Activated naive CD8-positive, alpha-beta T cell treated with anti-CD3 and anti-CD28 coated beads, Interleukin-2, amount 10 ng/mL, durations not matched to agents 7 days and 5 days (primary cell): ENCODE measurements around the gene ITPK1. TPM values are rescaled to one million over a fixed set of nuclear protein-coding genes. Genes with fewer than 3 reads are reported as not detected.

Source experiments
- ATAC-seq: fragments of 150-1000 bp; cut with Tn5 transposase; one replicate; pipeline ENCODE4 v1.10.0; 2021; ENCODE audit warnings: low read depth, moderate library complexity
- POLR2A ChIA-PET: fragments of 350-600 bp; sonication (Branson Sonifier 250); formaldehyde crosslinking; loops from one replicate; lab custom pipeline; 2021; ENCODE audit warnings: antibody characterized with exemption; lab: Charles Lee
- DNase-seq: peaks from one replicate; pipeline ENCODE4 v3.0.0; 2021
- H3K27ac Mint-ChIP-seq: one replicate; pipeline ENCODE4 v1.8.0; 2022; ENCODE audit warnings: mild to moderate bottlenecking, mixed read lengths
- H3K27me3 Mint-ChIP-seq: one replicate; pipeline ENCODE4 v1.8.0; 2022; ENCODE audit warnings: mild to moderate bottlenecking, moderate library complexity, mixed read lengths
- H3K36me3 Mint-ChIP-seq: one replicate; pipeline ENCODE4 v1.8.0; 2021; ENCODE audit warnings: mild to moderate bottlenecking, mixed read lengths
- H3K4me1 Mint-ChIP-seq: one replicate; pipeline ENCODE4 v1.8.0; 2021; ENCODE audit warnings: mixed read lengths
- H3K4me3 Mint-ChIP-seq: one replicate; pipeline ENCODE4 v1.8.0; 2022; ENCODE audit warnings: mild to moderate bottlenecking, moderate library complexity, mixed read lengths
- H3K9me3 Mint-ChIP-seq: one replicate; pipeline ENCODE4 v1.8.0; 2021; ENCODE audit warnings: mixed read lengths
- total RNA-seq, 2 experiments: library from RNA; stranded (reverse); gene quantifications; one replicate each; pipeline ENCODE4 v1.2.3, GENCODE V29; 2021

The ITPK1 gene
- total RNA-seq, 2 experiments from 2014 or later: 89.5 to 94.1 TPM

- ATAC-seq: no peak
- H3K27ac Mint-ChIP-seq: no peak overlapping the region
- no peak for DNase-seq
- H3K36me3 Mint-ChIP-seq: peaks cover 9% of the 10 kb centered on the region
- peaks cover 2% of the 10 kb centered on the region for H3K4me1 Mint-ChIP-seq
- POLR2A ChIA-PET: no interaction called here
- H3K27me3 Mint-ChIP-seq: no peaks in the 10 kb centered on the region
- H3K9me3 Mint-ChIP-seq: no peaks in the 10 kb centered on the region
- no peak overlapping the region for H3K4me3 Mint-ChIP-seq
These were observed 126.7 kb downstream of the ITPK1 start for GRCh38 chr14:92988786-92989755.

GRCh38 chr14:92987713-92988510 is 127.8 kb downstream of the ITPK1 start:
- Mint-ChIP-seq H3K36me3 (peaks cover 12% of the 10 kb centered on the region), H3K9me3 (no peaks in the 10 kb centered on the region), H3K4me1 (peaks cover 2% of the 10 kb centered on the region), H3K4me3 (no peak overlapping the region), H3K27me3 (no peaks in the 10 kb centered on the region), H3K27ac (no peak overlapping the region)
- POLR2A ChIA-PET: no interaction called here
- DNase-seq (no peak), ATAC-seq (no peak)

DNA sequence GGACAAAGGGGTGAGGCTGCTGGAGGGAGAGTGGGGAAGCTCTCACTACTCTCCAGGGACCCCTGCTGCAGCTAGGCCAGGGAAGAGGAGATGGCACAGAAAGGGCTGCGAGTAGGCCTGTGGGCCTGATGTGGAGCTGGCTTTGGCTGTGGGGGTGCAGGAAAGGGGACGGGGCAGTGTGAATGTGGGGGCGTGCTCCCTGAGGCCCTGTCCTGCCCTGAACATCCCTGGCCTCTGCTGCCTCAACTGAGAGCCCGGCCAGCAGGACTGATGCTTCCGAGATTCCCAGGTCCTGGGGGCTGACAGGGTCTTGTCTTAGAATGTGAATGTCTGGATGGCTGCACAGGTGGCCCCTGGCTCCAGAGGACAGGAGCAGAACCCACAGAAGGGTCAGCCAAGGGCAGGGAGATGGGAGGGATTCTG is 128.6 kb downstream of the ITPK1 start:
- H3K4me3 Mint-ChIP-seq: no peak overlapping the region
- H3K9me3 Mint-ChIP-seq: no peaks in the 10 kb centered on the region
- ATAC-seq (no peak), DNase-seq (no peak)
- no peaks in the 10 kb centered on the region for H3K27me3 Mint-ChIP-seq
- H3K27ac Mint-ChIP-seq: no peak overlapping the region
- no peaks in the 10 kb centered on the region for H3K4me1 Mint-ChIP-seq
- peaks cover 19% of the 10 kb centered on the region for H3K36me3 Mint-ChIP-seq
- POLR2A ChIA-PET: no interaction called here

GRCh38 chr14:92986254-92987147 is 129.2 kb downstream of the ITPK1 start:
- no peaks in the 10 kb centered on the region for H3K27me3 Mint-ChIP-seq
- peaks cover 25% of the 10 kb centered on the region for H3K36me3 Mint-ChIP-seq
- DNase-seq (no peak), ATAC-seq (no peak)
- H3K9me3 Mint-ChIP-seq: peaks cover 2% of the 10 kb centered on the region
- H3K4me3 Mint-ChIP-seq: no peak overlapping the region
- H3K4me1 Mint-ChIP-seq: no peaks in the 10 kb centered on the region
- POLR2A ChIA-PET: no interaction called here
- no peak overlapping the region for H3K27ac Mint-ChIP-seq

- ATAC-seq (no peak), DNase-seq (no peak)
- Mint-ChIP-seq H3K9me3 (peaks cover 8% of the 10 kb centered on the region), H3K4me3 (no peak overlapping the region), H3K27ac (no peak overlapping the region), H3K4me1 (no peaks in the 10 kb centered on the region), H3K36me3 (peaks cover 35% of the 10 kb centered on the region), H3K27me3 (no peaks in the 10 kb centered on the region)
- POLR2A ChIA-PET: no interaction called here
These were observed 130.2 kb downstream of the ITPK1 start for GRCh38 chr14:92985521-92985920.

GRCh38 chr14:92984896-92985295 is 130.8 kb downstream of the ITPK1 start:
- Mint-ChIP-seq H3K4me1 (no peaks in the 10 kb centered on the region), H3K36me3 (peaks cover 41% of the 10 kb centered on the region), H3K9me3 (peaks cover 8% of the 10 kb centered on the region), H3K27ac (no peak overlapping the region), H3K27me3 (no peaks in the 10 kb centered on the region), H3K4me3 (no peak overlapping the region)
- POLR2A ChIA-PET: no interaction called here
- ATAC-seq (no peak), DNase-seq (no peak)

- no peak overlapping the region for H3K4me3 Mint-ChIP-seq
- no peaks in the 10 kb centered on the region for H3K27me3 Mint-ChIP-seq
- H3K27ac Mint-ChIP-seq: no peak overlapping the region
- DNase-seq: no peak
- H3K36me3 Mint-ChIP-seq: peaks cover 48% of the 10 kb centered on the region
- H3K9me3 Mint-ChIP-seq: peaks cover 12% of the 10 kb centered on the region
- POLR2A ChIA-PET: no interaction called here
- no peaks in the 10 kb centered on the region for H3K4me1 Mint-ChIP-seq
- ATAC-seq: no peak
These were observed 131.5 kb downstream of the ITPK1 start for GRCh38 chr14:92984082-92984788.

DNA sequence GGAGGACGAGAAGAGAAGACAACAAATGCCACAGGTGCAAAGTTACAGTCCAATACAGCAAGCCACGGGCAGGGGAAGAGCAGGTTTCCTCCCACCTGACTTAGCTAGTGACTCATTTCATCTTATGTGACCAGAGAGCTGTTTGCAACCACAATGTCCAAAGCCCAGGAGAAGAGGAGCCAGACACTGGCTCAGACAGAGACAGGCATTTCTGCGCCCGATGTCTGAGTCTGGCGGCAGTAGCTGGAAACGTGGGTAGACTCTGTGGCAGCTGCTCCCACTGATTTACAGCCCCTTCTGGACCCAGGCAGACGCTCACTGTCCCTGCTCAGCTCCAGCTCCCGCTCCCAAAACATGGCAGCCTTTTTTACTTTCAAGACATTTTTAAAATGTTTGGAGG is 132.8 kb downstream of the ITPK1 start:
- DNase-seq (no peak), ATAC-seq (no peak)
- Mint-ChIP-seq H3K27me3 (no peaks in the 10 kb centered on the region), H3K36me3 (peaks cover 59% of the 10 kb centered on the region), H3K4me3 (no peak overlapping the region), H3K27ac (no peak overlapping the region), H3K9me3 (peaks cover 18% of the 10 kb centered on the region), H3K4me1 (no peaks in the 10 kb centered on the region)
- POLR2A ChIA-PET: no interaction called here

- POLR2A ChIA-PET: no interaction called here
- peaks cover 28% of the 10 kb centered on the region for H3K9me3 Mint-ChIP-seq
- H3K27ac Mint-ChIP-seq: no peak overlapping the region
- no peak for ATAC-seq
- H3K4me1 Mint-ChIP-seq: no peaks in the 10 kb centered on the region
- H3K4me3 Mint-ChIP-seq: no peak overlapping the region
- H3K27me3 Mint-ChIP-seq: no peaks in the 10 kb centered on the region
- no peak for DNase-seq
- H3K36me3 Mint-ChIP-seq: peaks cover 71% of the 10 kb centered on the region
These were observed 134.0 kb downstream of the ITPK1 start for GRCh38 chr14:92981726-92982125.

DNA sequence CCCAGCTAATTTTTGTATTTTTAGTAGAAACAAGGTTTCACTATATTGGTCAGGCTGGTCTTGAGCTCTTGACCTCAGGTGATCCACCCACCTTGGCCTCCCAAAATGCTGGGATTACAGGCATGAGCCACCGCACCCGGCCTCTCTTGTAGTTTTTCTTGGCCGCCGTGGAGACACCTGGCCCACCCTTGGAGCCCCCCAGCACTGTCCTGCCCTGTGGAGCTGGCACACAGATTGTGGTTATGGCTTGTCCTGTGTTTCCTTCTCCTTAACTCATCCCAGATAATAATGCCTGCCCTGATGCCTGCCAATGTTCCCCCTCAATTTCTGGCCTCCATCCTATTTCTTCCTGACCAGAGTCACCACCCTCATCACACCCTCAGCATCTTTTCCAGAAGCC is 134.9 kb downstream of the ITPK1 start:
- ATAC-seq: no peak

GRCh38 chr14:92978229-92979021 is 137.3 kb downstream of the ITPK1 start:
- Mint-ChIP-seq H3K4me1 (no peaks in the 10 kb centered on the region), H3K9me3 (peaks cover 34% of the 10 kb centered on the region), H3K27me3 (no peaks in the 10 kb centered on the region), H3K4me3 (no peak overlapping the region), H3K27ac (no peak overlapping the region), H3K36me3 (peaks cover 90% of the 10 kb centered on the region)
- no peak for DNase-seq
- POLR2A ChIA-PET: no interaction called here
- no peak for ATAC-seq

More for the DNA sequence above, 134.9 kb downstream of the ITPK1 start:
- no peak overlapping the region for H3K4me3 Mint-ChIP-seq
- peaks cover 80% of the 10 kb centered on the region for H3K36me3 Mint-ChIP-seq
- POLR2A ChIA-PET: no interaction called here
- no peaks in the 10 kb centered on the region for H3K27me3 Mint-ChIP-seq
- H3K27ac Mint-ChIP-seq: no peak overlapping the region
- no peak for DNase-seq
- H3K9me3 Mint-ChIP-seq: peaks cover 32% of the 10 kb centered on the region
- no peaks in the 10 kb centered on the region for H3K4me1 Mint-ChIP-seq

DNA sequence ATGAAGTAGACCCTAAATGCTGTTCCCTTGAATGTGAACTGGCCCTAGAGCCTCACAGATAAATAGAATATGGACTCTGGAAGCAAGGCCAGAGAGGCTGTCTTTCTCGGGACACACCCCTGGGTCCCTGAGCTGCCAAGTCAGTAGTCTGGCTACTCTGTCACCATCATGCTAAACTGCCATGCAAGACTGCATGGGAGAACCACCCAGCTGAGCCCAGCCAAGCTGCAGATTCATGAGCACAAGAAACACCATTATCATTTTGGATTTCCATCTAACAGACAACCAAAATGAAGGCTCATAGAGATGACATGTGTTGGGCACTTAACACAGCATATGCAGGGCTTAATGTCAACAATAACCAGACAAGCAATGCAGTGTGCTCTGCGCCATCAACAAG is 139.5 kb downstream of the ITPK1 start:
- H3K9me3 Mint-ChIP-seq: peaks cover 30% of the 10 kb centered on the region
- no peak for DNase-seq
- H3K27me3 Mint-ChIP-seq: no peaks in the 10 kb centered on the region
- no peak overlapping the region for H3K4me3 Mint-ChIP-seq
- no peak overlapping the region for H3K27ac Mint-ChIP-seq
- no peak for ATAC-seq
- H3K4me1 Mint-ChIP-seq: no peaks in the 10 kb centered on the region
- POLR2A ChIA-PET: no interaction called here
- peaks cover 80% of the 10 kb centered on the region for H3K36me3 Mint-ChIP-seq
